ENCODE measurements around the gene LYPD8.

Gene LYPD8

DNA sequence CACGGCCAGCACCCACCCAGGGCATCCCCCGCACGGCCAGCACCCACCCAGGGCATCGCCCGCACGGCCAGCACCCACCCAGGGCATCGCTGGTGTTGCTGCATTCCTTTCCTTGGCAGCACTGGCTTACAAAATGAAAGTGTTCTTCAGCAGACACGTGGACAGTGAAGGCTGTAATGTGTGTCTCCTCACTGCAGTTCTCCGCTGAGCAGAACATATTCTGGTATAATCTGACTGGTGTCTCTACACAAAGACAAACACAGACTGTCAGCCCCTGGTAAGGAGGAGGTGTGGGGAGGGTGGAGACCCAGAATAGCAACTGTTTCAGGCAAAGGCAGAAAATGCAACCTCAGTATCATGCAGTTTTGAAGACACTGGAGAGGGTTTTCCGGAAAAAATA is 7.3 kb downstream of the LYPD8 start:
- 0 out of 2 replicates have a peak, but pooled peaks cover 2% of the 10 kb centered on the region for H4K20me1 ChIP-seq (ENCODE audit: insufficient read depth, low read length)
- no peak overlapping the region for H3K4me2 ChIP-seq (ENCODE audit: low read length)
- no peaks in the 10 kb centered on the region for H3K9me3 ChIP-seq (ENCODE audit: insufficient read depth, low read length)
- no peak overlapping the region for H3K4me3 ChIP-seq (ENCODE audit: low read length)
- H3K27ac ChIP-seq (ENCODE audit: low read length): no peak overlapping the region
- H3K36me3 ChIP-seq (replicated peaks; ENCODE audit: low read depth, low read length): no peaks in the 10 kb centered on the region
- H3K4me1 ChIP-seq (ENCODE audit: low read length): no peaks in the 10 kb centered on the region
- H3K79me2 ChIP-seq (ENCODE audit: low read length): no peaks in the 10 kb centered on the region
- peaks cover 24% of the 10 kb centered on the region; the same call in 1 of the 2 replicates for H3K27me3 ChIP-seq (ENCODE audit: low read depth, low read length)
- no peak for TF ChIP-seq EZH2phosphoT487 (IDR thresholded peaks at IDR 0.05; ENCODE audit: low read depth)
- no peak overlapping the region for H2AFZ ChIP-seq (ENCODE audit: low read depth, low read length)
- no peak overlapping the region for H3K9ac ChIP-seq (ENCODE audit: low read length)

DNA sequence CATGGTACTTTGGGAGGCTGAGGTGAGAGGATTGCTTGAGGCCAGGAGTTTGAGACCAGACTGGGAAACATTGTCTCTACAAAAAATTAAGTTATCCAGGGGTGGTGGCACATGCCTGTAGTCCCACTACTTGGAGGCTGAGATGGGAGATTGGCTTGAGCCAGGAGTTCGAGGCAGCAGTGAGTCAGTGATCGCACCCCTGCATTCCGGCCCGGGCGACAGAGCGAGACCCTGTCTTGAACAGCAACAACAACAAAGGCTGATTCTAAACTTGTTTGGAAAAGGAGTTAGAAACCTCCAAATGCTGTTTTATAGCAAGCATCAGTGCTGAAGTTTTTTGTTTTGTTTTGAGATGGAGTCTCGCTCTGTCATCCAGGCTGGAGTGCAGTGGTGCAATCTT is 14.7 kb downstream of the LYPD8 start:
- no peak overlapping the region for H3K4me3 ChIP-seq (ENCODE audit: low read length)
- no peaks in the 10 kb centered on the region for H3K79me2 ChIP-seq (ENCODE audit: low read length)

DNA sequence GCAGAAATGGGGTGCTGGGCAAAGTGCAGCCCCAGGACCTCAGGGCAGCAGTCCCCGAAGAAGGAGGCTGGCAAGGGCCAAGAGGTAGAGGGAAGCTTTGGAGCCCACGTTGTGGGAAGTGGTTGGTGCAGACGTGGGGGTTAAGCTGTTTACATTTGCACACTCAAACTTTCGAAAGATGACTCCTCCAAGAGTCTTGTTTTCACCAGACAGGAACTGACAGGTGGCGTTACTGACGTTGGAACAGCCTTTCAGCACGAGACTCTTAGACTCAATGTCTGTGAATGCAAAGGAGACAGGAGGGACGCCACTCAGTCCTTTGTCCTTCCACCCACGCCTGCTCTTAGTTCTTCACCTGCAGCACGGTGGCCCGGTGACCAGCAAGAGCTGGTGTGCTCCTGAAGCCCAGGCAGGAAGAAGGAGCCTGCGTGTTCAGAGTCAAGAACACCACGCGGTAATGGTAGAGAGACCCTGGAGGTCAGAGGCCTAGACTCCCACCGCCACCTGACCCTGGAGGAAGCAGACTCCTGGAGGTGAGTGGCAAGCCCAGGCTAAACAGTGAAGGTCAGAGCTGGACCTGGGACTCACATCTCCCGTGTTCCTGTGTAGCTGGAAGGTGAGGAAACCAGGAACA is 15.9 kb downstream of the LYPD8 start:
- no peaks in the 10 kb centered on the region for H3K36me3 ChIP-seq (replicated peaks; ENCODE audit: low read depth, low read length)
- no peaks in the 10 kb centered on the region for H3K79me2 ChIP-seq (ENCODE audit: low read length)
- no peak overlapping the region for H2AFZ ChIP-seq (ENCODE audit: low read depth, low read length)
- H3K27ac ChIP-seq (ENCODE audit: low read length): no peak overlapping the region
- no peak overlapping the region for H3K4me3 ChIP-seq (ENCODE audit: low read length)
- H3K9me3 ChIP-seq (ENCODE audit: insufficient read depth, low read length): no peaks in the 10 kb centered on the region
- H3K9ac ChIP-seq (ENCODE audit: low read length): no peak overlapping the region
- H3K27me3 ChIP-seq (ENCODE audit: low read depth, low read length): peaks cover 12% of the 10 kb centered on the region
- TF ChIP-seq, protein P1, sequence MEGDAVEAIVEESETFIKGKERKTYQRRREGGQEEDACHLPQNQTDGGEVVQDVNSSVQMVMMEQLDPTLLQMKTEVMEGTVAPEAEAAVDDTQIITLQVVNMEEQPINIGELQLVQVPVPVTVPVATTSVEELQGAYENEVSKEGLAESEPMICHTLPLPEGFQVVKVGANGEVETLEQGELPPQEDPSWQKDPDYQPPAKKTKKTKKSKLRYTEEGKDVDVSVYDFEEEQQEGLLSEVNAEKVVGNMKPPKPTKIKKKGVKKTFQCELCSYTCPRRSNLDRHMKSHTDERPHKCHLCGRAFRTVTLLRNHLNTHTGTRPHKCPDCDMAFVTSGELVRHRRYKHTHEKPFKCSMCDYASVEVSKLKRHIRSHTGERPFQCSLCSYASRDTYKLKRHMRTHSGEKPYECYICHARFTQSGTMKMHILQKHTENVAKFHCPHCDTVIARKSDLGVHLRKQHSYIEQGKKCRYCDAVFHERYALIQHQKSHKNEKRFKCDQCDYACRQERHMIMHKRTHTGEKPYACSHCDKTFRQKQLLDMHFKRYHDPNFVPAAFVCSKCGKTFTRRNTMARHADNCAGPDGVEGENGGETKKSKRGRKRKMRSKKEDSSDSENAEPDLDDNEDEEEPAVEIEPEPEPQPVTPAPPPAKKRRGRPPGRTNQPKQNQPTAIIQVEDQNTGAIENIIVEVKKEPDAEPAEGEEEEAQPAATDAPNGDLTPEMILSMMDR (IDR thresholded peaks at IDR 0.05; ENCODE audit: low read depth, low read length): no peak
- no peak for TF ChIP-seq EZH2phosphoT487 (IDR thresholded peaks at IDR 0.05; ENCODE audit: low read depth)
- no peaks in the 10 kb centered on the region for H3K4me1 ChIP-seq (ENCODE audit: low read length)
- 0 out of 2 replicates have a peak, but pooled peaks cover 2% of the 10 kb centered on the region for H4K20me1 ChIP-seq (ENCODE audit: insufficient read depth, low read length)
- H3K4me2 ChIP-seq (ENCODE audit: low read length): no peak overlapping the region

More for the DNA sequence above, 14.7 kb downstream of the LYPD8 start:
- Histone ChIP-seq H3K9me3 (ENCODE audit: insufficient read depth, low read length) (no peaks in the 10 kb centered on the region), H3K9ac (ENCODE audit: low read length) (no peak overlapping the region), H3K36me3 (replicated peaks; ENCODE audit: low read depth, low read length) (no peaks in the 10 kb centered on the region), H3K27ac (ENCODE audit: low read length) (no peak overlapping the region), H2AFZ (ENCODE audit: low read depth, low read length) (no peak overlapping the region), H3K4me2 (ENCODE audit: low read length) (no peak overlapping the region), H3K4me1 (ENCODE audit: low read length) (no peaks in the 10 kb centered on the region), H3K27me3 (ENCODE audit: low read depth, low read length) (peaks cover 20% of the 10 kb centered on the region; the same call in 1 of the 2 replicates), H4K20me1 (ENCODE audit: insufficient read depth, low read length) (0 out of 2 replicates have a peak, but pooled peaks cover 2% of the 10 kb centered on the region)
- TF ChIP-seq, protein P1 (IDR thresholded peaks at IDR 0.05; ENCODE audit: low read depth, low read length): no peak
- no peak for TF ChIP-seq EZH2phosphoT487 (IDR thresholded peaks at IDR 0.05; ENCODE audit: low read depth)

DNA sequence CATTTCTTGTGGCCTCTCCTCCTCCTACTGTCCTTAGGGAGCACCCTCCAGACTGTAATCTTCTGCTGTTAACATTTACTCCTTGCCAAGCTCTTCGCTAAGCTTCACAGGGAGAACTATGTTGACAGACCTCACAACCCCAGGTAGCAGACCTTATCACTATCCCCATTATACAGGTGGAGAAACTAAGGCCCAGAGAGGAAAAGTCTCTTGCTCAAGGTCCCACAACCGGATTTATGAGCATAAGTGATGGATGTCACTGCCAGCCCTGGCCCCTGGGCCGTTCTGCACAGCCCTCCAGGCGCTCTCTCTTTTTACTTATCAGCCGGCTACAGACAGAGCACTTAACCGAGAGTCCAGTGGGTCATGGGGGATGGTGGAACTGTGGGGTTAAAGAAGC is 18.1 kb downstream of the LYPD8 start:
- no peaks in the 10 kb centered on the region for H3K36me3 ChIP-seq (replicated peaks; ENCODE audit: low read depth, low read length)
- peaks cover 8% of the 10 kb centered on the region for H3K27me3 ChIP-seq (ENCODE audit: low read depth, low read length)
- 0 out of 2 replicates have a peak, but pooled peaks cover 2% of the 10 kb centered on the region for H4K20me1 ChIP-seq (ENCODE audit: insufficient read depth, low read length)
- H2AFZ ChIP-seq (ENCODE audit: low read depth, low read length): no peak overlapping the region
- no peaks in the 10 kb centered on the region for H3K9me3 ChIP-seq (ENCODE audit: insufficient read depth, low read length)
- H3K79me2 ChIP-seq (ENCODE audit: low read length): no peaks in the 10 kb centered on the region
- H3K4me1 ChIP-seq (ENCODE audit: low read length): no peaks in the 10 kb centered on the region
- TF ChIP-seq EZH2phosphoT487 (IDR thresholded peaks at IDR 0.05; ENCODE audit: low read depth): no peak
- TF ChIP-seq, protein P1 (IDR thresholded peaks at IDR 0.05; ENCODE audit: low read depth, low read length): no peak
- H3K9ac ChIP-seq (ENCODE audit: low read length): no peak overlapping the region
- H3K4me3 ChIP-seq (ENCODE audit: low read length): no peak overlapping the region
- no peak overlapping the region for H3K27ac ChIP-seq (ENCODE audit: low read length)
- no peak overlapping the region for H3K4me2 ChIP-seq (ENCODE audit: low read length)
